Stimulated activated CD4-positive, alpha-beta T cell treated with anti-CD3 and anti-CD28 coated beads, Interleukin-2, amount 100 ng/mL, for 24 hours (primary cell): ENCODE results near the gene HEATR9.
A peak's percentile ranks its signal among the peaks of the same experiment; 100 is the strongest.
"Not testable (repeated sequence)": the region's sequence is repeated elsewhere in the genome, so short reads cannot be mapped to it uniquely, and the experiment has no call there.

Experiments
- DNase-seq, 2 donors: peaks; one replicate each; pipeline ENCODE4 v3.0.0-alpha.2; 2020

The HEATR9 gene

GRCh38 chr17:35868737-35869136 lies at the start of gene HEATR9:
Gene HEATR9, minus strand, starts transcription at chr17:35868891. Its CDS starts 149 bp downstream, at chr17:35868742.
- no peak for DNase-seq

- no peak for DNase-seq
Observed at GRCh38 chr17:35917519-35918213, 49.0 kb upstream of the HEATR9 start.

- DNase-seq, result no peak
Observed at GRCh38 chr17:35915153-35915964, 46.7 kb upstream of the HEATR9 start.

GRCh38 chr17:35914354-35914753 lies 45.7 kb upstream of the HEATR9 start:
- DNase-seq, result no peak

GRCh38 chr17:35913609-35914008 lies 44.9 kb upstream of the HEATR9 start:
- no peak for DNase-seq

GRCh38 chr17:35912942-35913341 lies 44.3 kb upstream of the HEATR9 start:
- no peak for DNase-seq

- DNase-seq, result no peak
Observed at GRCh38 chr17:35912339-35912912, 43.7 kb upstream of the HEATR9 start.

- no peak for DNase-seq
Observed at GRCh38 chr17:35909408-35909807, 40.7 kb upstream of the HEATR9 start.

GRCh38 chr17:35907691-35908090 lies 39.0 kb upstream of the HEATR9 start:
- no peak for DNase-seq

GRCh38 chr17:35906926-35907637 lies 38.4 kb upstream of the HEATR9 start:
- no peak for DNase-seq

GRCh38 chr17:35906191-35906925 lies 37.7 kb upstream of the HEATR9 start:
- DNase-seq, result no peak

GRCh38 chr17:35903451-35903850 lies 34.8 kb upstream of the HEATR9 start:
- DNase-seq, result no peak

- no peak for DNase-seq
Observed at GRCh38 chr17:35901631-35902175, 33.0 kb upstream of the HEATR9 start.

- no peak for DNase-seq
Observed at GRCh38 chr17:35900708-35901480, 32.2 kb upstream of the HEATR9 start.

- DNase-seq, result no peak
Observed at GRCh38 chr17:35900280-35900679, 31.6 kb upstream of the HEATR9 start.

- DNase-seq, result no peak
Observed at GRCh38 chr17:35898283-35899070, 29.8 kb upstream of the HEATR9 start.

- not testable (repeated sequence) for DNase-seq
Observed at GRCh38 chr17:35897772-35898171, 29.1 kb upstream of the HEATR9 start.

- peak in 1 of 2 donors; percentile 30 for DNase-seq
Observed at GRCh38 chr17:35895636-35896587, 27.2 kb upstream of the HEATR9 start.

- DNase-seq, result no peak
Observed at GRCh38 chr17:35894206-35894605, 25.5 kb upstream of the HEATR9 start.
